ENCODE measurements around the gene TMEM150B. TPM values are rescaled to one million over a fixed set of nuclear protein-coding genes. Genes with fewer than 3 reads are reported as not detected.

TMEM150B gene
- total and polyA plus RNA-seq, 8 donors = 0.49 to 29.5 (median 0.90) TPM

DNA sequence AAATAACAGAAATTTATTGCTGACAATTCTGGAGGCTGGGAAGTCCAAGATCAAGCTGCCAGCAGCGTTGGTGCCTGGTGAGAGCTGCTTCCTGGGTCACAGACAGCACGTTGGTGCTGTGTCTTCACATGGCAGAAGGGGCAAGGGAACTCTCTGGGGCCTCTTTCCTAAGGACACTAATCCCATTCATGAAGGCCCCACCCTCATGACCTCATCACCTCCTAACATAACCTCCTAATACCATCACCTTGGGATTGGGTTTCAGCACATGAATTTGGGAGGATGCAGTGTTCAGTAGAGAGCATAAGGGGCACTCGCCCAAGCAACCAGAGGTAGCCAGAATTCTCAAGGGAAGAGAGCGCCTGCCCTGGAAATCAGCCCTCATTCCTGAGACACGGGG is 15.7 kb downstream of the TMEM150B start:
- H3K4me1 ChIP-seq = no peaks in the 10 kb centered on the region
- H3K27me3 ChIP-seq = no peaks in the 10 kb centered on the region
- H3K9me3 ChIP-seq = no peaks in the 10 kb centered on the region
- no peak overlapping the region for H3K4me3 ChIP-seq
- H3K36me3 ChIP-seq = peaks cover 0 to 9% of the 10 kb centered on the region in 2 donors
- no peak for DNase-seq
- no peak for ATAC-seq
- TF ChIP-seq, protein P1, sequence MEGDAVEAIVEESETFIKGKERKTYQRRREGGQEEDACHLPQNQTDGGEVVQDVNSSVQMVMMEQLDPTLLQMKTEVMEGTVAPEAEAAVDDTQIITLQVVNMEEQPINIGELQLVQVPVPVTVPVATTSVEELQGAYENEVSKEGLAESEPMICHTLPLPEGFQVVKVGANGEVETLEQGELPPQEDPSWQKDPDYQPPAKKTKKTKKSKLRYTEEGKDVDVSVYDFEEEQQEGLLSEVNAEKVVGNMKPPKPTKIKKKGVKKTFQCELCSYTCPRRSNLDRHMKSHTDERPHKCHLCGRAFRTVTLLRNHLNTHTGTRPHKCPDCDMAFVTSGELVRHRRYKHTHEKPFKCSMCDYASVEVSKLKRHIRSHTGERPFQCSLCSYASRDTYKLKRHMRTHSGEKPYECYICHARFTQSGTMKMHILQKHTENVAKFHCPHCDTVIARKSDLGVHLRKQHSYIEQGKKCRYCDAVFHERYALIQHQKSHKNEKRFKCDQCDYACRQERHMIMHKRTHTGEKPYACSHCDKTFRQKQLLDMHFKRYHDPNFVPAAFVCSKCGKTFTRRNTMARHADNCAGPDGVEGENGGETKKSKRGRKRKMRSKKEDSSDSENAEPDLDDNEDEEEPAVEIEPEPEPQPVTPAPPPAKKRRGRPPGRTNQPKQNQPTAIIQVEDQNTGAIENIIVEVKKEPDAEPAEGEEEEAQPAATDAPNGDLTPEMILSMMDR (IDR thresholded peaks at IDR 0.05) = no peak
- intact Hi-C loops (cut with DNase I) = loop anchor here in 1 of 2 donors (10.0 kb wide), 1 partner anchor 75 kb away; the partner anchor contains the start of genes RPL28 and TMEM238
- no peak overlapping the region for H3K27ac ChIP-seq

DNA sequence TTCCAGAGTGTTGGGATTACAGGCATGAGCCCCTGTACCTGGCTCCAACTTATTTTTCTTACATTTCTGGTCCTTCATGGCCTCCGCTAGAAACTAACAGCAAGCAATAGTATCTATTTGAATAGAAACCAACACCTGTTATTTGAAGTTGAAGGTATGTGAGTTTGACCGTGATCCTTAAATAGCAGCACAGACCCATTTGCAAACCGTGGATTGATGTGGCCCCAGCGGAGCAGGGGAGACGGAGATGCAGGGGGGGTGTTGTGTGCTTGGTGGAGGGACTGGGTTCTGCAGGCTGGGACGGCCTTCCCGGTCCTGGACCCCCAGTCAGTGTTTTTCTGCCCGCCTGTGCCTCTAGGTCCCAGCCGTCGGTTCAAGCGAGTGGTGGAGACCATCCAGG is 16.9 kb downstream of the TMEM150B start:
- Histone ChIP-seq H3K27ac (no peak overlapping the region), H3K4me1 (no peaks in the 10 kb centered on the region), H3K36me3 (peaks cover 0 to 9% of the 10 kb centered on the region in 2 donors), H3K9me3 (no peaks in the 10 kb centered on the region), H3K4me3 (no peak overlapping the region), H3K27me3 (no peaks in the 10 kb centered on the region)
- no peak for DNase-seq
- TF ChIP-seq, protein P1 (IDR thresholded peaks at IDR 0.05) = no peak
- intact Hi-C loops (cut with DNase I) = loop anchor here in 1 of 2 donors (10.0 kb wide), 1 partner anchor 77 kb away; the partner anchor contains the start of genes RPL28 and TMEM238
- no peak for ATAC-seq

DNA sequence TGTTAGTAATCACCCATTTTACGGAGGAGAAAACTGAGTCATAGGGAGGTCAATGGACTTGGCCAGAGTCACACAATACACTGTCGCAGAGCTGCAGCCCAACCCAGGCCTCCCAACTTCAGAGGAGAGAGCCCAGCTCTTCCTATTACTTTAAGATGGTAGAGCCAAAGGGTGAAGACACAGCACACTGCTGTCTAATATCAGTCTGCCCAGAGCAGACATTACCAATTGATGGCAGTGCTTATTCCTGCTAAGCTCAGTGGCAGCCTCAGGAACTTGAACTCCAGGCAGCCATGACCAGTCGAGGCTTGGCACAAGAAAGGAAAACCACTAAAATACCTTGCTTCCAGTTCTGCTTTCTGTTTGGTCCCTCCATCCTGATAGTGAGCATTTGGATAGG is 18.4 kb downstream of the TMEM150B start:
- no peak for ATAC-seq
- no peaks in the 10 kb centered on the region for H3K36me3 ChIP-seq
- TF ChIP-seq, protein P1 (IDR thresholded peaks at IDR 0.05) = no peak

DNA sequence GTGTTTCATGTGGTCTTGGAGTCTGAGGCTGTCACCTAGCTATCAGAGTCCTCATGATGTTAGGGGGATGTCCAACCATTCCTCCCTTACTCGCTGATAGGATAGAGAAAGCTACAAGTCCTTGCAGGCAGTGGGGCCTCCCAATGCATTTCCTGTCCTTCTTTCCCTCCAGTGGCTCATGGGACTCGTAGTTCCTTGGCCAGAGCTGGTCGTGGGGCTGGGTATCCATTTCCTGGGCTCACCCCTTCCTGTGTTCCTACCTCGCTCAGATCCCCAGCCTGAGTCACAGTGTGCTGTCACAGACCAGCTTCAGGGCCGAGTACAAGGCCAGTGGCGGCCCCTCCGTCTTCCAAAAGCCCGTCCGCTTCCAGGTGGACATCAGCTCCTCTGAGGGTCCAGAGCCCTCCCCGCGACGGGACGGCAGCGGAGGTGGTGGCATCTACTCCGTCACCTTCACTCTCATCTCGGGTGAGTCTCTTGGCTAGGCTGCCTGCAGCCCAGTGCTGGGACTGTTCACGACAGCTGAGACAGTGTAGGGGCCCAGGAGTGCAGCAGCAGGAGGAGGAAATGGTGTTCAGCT is 19.1 kb downstream of the TMEM150B start:
- DNase-seq = no peak
- Histone ChIP-seq H3K9me3 (no peaks in the 10 kb centered on the region), H3K4me3 (no peak overlapping the region), H3K36me3 (no peaks in the 10 kb centered on the region), H3K27me3 (no peaks in the 10 kb centered on the region), H3K4me1 (peaks cover 0 to 10% of the 10 kb centered on the region in 2 donors), H3K27ac (no peak overlapping the region)
- intact Hi-C loops (cut with DNase I) = loop anchor here in 1 of 2 donors (10.0 kb wide), 1 partner anchor 79 kb away; the partner anchor contains the start of genes RPL28 and TMEM238
- ATAC-seq = no peak
- TF ChIP-seq, protein P1 (IDR thresholded peaks at IDR 0.05) = no peak

More for the DNA sequence above, 18.4 kb downstream of the TMEM150B start:
- no peak overlapping the region for H3K27ac ChIP-seq
- DNase-seq = no peak
- H3K27me3 ChIP-seq = no peaks in the 10 kb centered on the region
- peaks cover 0 to 5% of the 10 kb centered on the region in 2 donors for H3K4me1 ChIP-seq
- no peaks in the 10 kb centered on the region for H3K9me3 ChIP-seq
- no peak overlapping the region for H3K4me3 ChIP-seq
- intact Hi-C loops (cut with DNase I) = loop anchor here in 1 of 2 donors (10.0 kb wide), 1 partner anchor 78 kb away; the partner anchor contains the start of genes RPL28 and TMEM238

DNA sequence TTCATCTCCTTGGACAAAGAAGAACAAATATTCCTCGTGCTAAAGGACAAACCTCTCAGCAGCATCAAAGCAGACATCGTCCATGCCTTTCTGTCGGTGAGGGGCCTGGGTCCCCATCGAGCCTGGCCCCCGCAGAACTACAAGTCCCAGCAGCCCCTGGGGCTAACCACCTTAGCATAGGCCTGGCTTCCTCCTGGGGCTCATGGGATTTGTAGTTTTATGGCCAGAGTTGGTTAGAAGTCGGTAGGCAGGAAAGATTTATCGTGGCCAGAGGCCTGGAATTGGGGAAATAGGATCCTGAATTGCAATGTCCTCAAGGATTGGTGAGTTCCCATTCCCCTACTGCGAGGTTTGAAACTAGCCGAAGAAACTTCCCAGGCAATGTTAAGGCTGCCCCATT is 19.6 kb downstream of the TMEM150B start:
- H3K36me3 ChIP-seq = no peaks in the 10 kb centered on the region
- no peak overlapping the region for H3K4me3 ChIP-seq
- H3K27me3 ChIP-seq = no peaks in the 10 kb centered on the region
- no peak overlapping the region for H3K27ac ChIP-seq
- DNase-seq (no peak), ATAC-seq (peak; percentile 62)
- peaks cover 0 to 10% of the 10 kb centered on the region in 2 donors for H3K4me1 ChIP-seq
- TF ChIP-seq, protein P1 (IDR thresholded peaks at IDR 0.05) = no peak
- no peaks in the 10 kb centered on the region for H3K9me3 ChIP-seq
- intact Hi-C loops (cut with DNase I) = loop anchor here in 1 of 2 donors (10.0 kb wide), 1 partner anchor 79 kb away; the partner anchor contains the start of genes RPL28 and TMEM238
